ENCODE data around the gene PADI6.
A peak's percentile ranks its signal among the peaks of the same experiment; 100 is the strongest.
"Not testable (repeated sequence)": the region's sequence is repeated elsewhere in the genome, so short reads cannot be mapped to it uniquely, and the experiment has no call there.

The PADI6 gene

GRCh38 chr1:17371896-17372295, at the start of gene PADI6:
PADI6 (plus strand) TSS chr1:17372196; CDS start chr1:17372246, 50 bp downstream.
- no peak for DNase-seq (ENCODE audit: low read depth)

GRCh38 chr1:17328855-17329254, 43.1 kb upstream of the PADI6 start:
- no peak for DNase-seq (ENCODE audit: low read depth)

GRCh38 chr1:17329610-17330009, 42.4 kb upstream of the PADI6 start:
- DNase-seq (ENCODE audit: low read depth): no peak

DNA sequence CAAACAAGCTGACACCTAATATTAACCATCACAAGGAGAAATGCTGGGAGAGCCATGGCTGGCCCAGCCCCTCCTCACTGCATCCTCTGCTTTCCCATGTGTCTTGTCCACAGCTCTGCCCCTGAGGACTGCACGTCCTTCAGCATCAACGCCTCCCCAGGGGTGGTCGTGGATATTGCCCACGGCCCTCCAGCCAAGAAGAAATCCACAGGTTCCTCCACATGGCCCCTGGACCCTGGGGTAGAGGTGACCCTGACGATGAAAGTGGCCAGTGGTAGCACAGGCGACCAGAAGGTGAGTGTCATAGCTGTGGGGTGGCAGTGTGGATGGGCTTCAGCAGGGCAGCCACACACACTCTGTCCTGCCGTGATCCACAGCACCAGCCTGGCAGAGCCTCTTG, 41.1 kb upstream of the PADI6 start:
- DNase-seq (ENCODE audit: low read depth): no peak

DNA sequence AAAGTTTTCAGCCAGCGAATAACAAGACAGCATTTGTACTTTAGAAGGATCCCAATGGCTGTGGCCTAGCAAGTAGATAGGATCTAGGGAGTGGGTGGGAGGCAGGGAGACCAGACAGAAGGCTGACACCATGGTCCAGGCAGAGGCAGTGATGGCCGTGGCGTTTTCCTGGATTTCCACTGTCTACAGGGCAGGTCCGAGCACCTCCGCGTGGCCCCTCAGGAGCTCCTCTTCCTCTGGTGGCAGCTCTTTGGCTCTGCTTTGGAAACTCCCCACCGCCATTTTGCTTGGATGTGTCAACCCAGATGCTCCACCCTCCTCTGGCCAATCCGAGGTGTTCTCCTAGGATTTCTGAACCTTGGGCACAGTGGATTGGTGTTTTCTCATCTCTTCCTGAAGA, 38.9 kb upstream of the PADI6 start:
- no peak for DNase-seq (ENCODE audit: low read depth)

- peak; percentile 35 for DNase-seq (ENCODE audit: low read depth)
Measured at GRCh38 chr1:17335821-17336710, 35.9 kb upstream of the PADI6 start.

- no peak for DNase-seq (ENCODE audit: low read depth)
Measured at GRCh38 chr1:17338706-17339493, 33.1 kb upstream of the PADI6 start.

- DNase-seq (ENCODE audit: low read depth): no peak
Measured at GRCh38 chr1:17339521-17339920, 32.5 kb upstream of the PADI6 start.

GRCh38 chr1:17340358-17340757, 31.6 kb upstream of the PADI6 start:
- DNase-seq (ENCODE audit: low read depth): no peak

DNA sequence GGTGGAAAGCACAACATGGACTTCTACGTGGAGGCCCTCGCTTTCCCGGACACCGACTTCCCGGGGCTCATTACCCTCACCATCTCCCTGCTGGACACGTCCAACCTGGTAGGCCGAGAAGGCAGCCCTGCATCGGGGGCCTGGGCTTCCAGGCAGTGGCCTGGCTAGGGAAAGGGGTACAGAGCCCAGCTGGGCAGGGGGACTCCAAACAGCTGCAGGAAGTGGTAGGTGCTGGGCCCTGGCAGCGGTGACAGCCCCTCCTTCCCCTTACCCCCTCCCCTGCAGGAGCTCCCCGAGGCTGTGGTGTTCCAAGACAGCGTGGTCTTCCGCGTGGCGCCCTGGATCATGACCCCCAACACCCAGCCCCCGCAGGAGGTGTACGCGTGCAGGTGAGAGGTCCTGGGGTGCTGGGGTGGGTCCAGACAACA, 30.0 kb upstream of the PADI6 start:
- DNase-seq (ENCODE audit: low read depth): no peak

- not testable (repeated sequence) for DNase-seq (ENCODE audit: low read depth)
Measured at GRCh38 chr1:17345506-17345905, 26.5 kb upstream of the PADI6 start.

GRCh38 chr1:17346046-17346789, 25.8 kb upstream of the PADI6 start:
- no peak for DNase-seq (ENCODE audit: low read depth)

DNA sequence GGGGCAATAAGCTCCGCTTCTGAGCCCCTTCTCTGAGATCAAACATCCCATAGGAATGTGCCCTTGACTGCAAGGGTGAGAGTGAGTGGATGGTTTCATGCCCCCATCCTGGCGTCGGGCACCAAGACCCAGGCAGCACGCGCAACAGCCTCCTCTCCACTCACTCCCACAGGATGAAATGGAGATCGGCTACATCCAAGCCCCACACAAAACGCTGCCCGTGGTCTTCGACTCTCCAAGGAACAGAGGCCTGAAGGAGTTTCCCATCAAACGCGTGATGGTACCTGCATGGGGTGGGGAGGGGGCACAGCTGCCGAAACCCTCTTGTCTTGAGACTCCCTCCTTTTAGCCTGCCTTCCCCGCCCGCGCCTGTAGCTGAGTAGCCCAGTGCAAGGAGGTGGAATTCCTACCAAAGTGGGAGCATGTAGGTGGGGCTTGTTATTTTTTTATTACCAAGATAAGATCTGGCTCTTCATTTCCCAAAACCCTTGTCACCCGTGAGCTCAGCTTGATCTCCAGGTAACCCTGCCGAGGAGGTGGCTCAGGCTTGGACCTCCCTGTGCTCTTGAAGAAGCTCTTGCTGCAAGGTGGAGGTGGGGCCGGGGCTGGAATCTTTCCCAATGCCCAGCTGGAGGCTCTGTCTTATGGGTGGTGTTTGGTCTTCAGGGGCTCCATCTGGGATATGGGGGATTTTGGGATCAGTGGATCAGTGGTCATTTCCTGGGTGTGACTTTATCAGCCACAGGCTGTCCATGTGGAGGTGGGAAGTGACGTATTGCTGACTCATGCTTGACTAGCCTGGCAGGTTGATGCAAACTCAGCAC, 24.0 kb upstream of the PADI6 start:
- no peak for DNase-seq (ENCODE audit: low read depth)

- DNase-seq (ENCODE audit: low read depth): no peak
Measured at GRCh38 chr1:17348593-17349234, 23.3 kb upstream of the PADI6 start.

- DNase-seq (ENCODE audit: low read depth): no peak
Measured at GRCh38 chr1:17350083-17350482, 21.9 kb upstream of the PADI6 start.

DNA sequence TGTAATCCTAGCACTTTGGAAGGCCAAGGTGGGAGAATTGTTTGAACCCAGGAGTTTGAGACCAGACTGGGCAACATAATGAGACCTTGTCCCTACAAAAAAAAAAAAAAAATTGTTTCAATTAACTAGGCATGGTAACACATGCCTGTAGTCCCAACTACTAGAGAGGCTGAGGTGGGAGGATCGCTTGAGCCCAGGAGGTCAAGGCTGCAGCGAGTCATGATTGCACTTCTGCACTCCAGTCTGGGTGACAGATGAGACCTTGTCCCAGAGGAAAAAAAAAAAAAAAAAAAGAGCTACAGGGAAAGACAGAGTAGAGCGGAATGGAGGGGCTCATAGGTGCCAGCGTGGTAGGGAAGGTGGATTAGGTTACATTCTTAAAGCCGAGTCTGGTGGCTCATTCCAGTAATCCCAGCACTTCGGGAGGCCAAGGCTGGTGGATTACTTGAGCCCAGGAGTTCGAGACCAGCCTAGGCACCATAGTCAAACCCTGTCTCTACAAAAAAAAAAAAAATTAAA, 21.0 kb upstream of the PADI6 start:
- no peak for DNase-seq (ENCODE audit: low read depth)

DNA sequence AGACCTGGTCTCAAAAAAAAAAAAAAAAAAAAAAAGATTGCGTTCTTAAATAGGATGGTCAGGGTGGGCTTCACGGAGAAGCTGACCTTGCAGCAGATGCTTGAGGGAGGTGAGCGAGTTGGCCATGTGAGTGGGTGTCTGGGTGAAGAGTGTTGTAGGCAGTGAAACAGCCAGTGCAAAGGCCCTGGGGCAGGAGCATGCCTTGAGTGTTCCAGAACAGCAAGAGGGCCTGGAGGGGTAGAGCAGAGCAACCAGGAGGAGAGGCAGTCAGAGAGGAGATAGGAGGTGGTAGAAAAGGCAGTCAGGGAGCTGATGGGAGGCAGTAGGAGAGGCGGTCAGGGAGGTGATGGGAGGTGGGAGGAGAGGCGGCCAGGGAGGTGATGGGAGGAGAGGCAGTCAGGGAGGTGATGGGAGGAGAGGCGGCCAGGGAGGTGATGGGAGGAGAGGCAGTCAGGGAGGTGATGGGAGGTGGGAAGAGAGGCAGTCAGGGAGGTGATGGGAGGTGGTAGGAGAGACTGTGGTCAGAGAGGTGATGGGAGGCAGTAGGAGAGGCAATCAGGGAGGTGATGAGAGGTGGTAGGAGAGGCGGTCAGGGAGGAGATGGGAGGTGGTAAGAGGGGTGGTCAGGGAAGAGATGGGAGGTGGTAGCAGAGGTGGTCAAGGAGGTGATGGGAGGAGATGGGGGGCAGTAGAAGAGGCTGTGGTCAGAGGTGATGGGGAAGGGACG, 20.2 kb upstream of the PADI6 start:
- DNase-seq (ENCODE audit: low read depth): no peak

GRCh38 chr1:17352419-17352909, 19.5 kb upstream of the PADI6 start:
- no peak for DNase-seq (ENCODE audit: low read depth)

DNA sequence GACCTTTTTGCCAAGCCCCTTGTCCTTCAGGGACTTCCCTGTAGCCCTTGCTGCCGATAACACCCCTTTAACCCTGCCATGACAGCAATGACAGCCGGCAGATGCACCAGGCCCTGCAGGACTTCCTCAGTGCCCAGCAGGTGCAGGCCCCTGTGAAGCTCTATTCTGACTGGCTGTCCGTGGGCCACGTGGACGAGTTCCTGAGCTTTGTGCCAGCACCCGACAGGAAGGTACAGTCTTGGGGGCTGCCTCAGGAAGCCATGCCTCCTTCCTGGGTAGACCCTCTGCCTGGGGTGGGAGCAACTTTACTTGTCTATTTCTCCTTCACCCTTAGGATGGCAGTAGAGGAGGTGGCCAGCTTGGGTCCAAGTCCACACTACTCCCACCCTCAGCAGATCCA, 16.1 kb upstream of the PADI6 start:
- DNase-seq (ENCODE audit: low read depth): no peak

Data from HS-27A (cell line).